NK-92 (cell line): ENCODE measurements around the gene WDR81.
"Not testable (repeated sequence)": the region's sequence is repeated elsewhere in the genome, so short reads cannot be mapped to it uniquely, and the experiment has no call there.

ENCODE experiments used
- DNase-seq: peaks from one replicate; lab custom pipeline; 2025; ENCODE audit not compliant: unreplicated experiment; lab: John Stamatoyannopoulos, UW

WDR81 gene

GRCh38 chr17:1724351-1724868 is at the start of gene WDR81:
WDR81 (plus strand) TSS chr17:1724704; CDS start chr17:1724960, 256 bp downstream.
- DNase-seq = no peak

GRCh38 chr17:1676401-1676800 is 48.1 kb upstream of the WDR81 start:
- DNase-seq = no peak

- no peak for DNase-seq
These were observed 41.0 kb upstream of the WDR81 start for GRCh38 chr17:1683459-1683858.

GRCh38 chr17:1684378-1685189 is 39.9 kb upstream of the WDR81 start, which contains the start of gene PRPF8:
PRPF8 (minus strand) TSS chr17:1684867; CDS start chr17:1684571, 296 bp downstream.
- peak; percentile 69 for DNase-seq

GRCh38 chr17:1686086-1686485 is 38.4 kb upstream of the WDR81 start:
- DNase-seq = no peak

GRCh38 chr17:1688405-1688804 is 36.1 kb upstream of the WDR81 start:
- not testable (repeated sequence) for DNase-seq

- no peak for DNase-seq
These were observed 33.8 kb upstream of the WDR81 start for GRCh38 chr17:1690544-1691221.

GRCh38 chr17:1693339-1693738 is 31.2 kb upstream of the WDR81 start:
- no peak for DNase-seq

GRCh38 chr17:1695365-1695764 is 29.1 kb upstream of the WDR81 start:
- no peak for DNase-seq

GRCh38 chr17:1697681-1698080 is 26.8 kb upstream of the WDR81 start:
- DNase-seq = no peak

GRCh38 chr17:1699891-1700290 is 24.6 kb upstream of the WDR81 start:
- DNase-seq = not testable (repeated sequence)

GRCh38 chr17:1703063-1703462 is 21.4 kb upstream of the WDR81 start:
- no peak for DNase-seq

- no peak for DNase-seq
These were observed 19.5 kb upstream of the WDR81 start for GRCh38 chr17:1705004-1705403.

GRCh38 chr17:1707107-1707506 is 17.4 kb upstream of the WDR81 start:
- DNase-seq = no peak

GRCh38 chr17:1708791-1709346 is 15.6 kb upstream of the WDR81 start:
- DNase-seq = not testable (repeated sequence)

GRCh38 chr17:1709403-1709951 is 15.0 kb upstream of the WDR81 start:
- DNase-seq = no peak

GRCh38 chr17:1709971-1710806 is 14.3 kb upstream of the WDR81 start, which contains the start of gene TLCD2:
TLCD2 (minus strand) TSS chr17:1710377; CDS start chr17:1710242, 135 bp downstream.
- no peak for DNase-seq

- no peak for DNase-seq
These were observed 13.5 kb upstream of the WDR81 start for GRCh38 chr17:1710807-1711553.

GRCh38 chr17:1711804-1712203 is 12.7 kb upstream of the WDR81 start:
- DNase-seq = no peak

- no peak for DNase-seq
These were observed 12.2 kb upstream of the WDR81 start for GRCh38 chr17:1712271-1712670.
